Activated CD4-positive, alpha-beta T cell treated with anti-CD3 and anti-CD28 coated beads, Interleukin-2, Interleukin-6, amounts not matched to agents 100 ng/mL and 50 ng/mL, durations not matched to agents 16 hours and 8 hours (primary cell): ENCODE results near the gene GPR25.

Experiments used
- DNase-seq: peaks from one replicate; pipeline ENCODE4 v3.0.0-alpha.2; 2020

Gene GPR25

DNA sequence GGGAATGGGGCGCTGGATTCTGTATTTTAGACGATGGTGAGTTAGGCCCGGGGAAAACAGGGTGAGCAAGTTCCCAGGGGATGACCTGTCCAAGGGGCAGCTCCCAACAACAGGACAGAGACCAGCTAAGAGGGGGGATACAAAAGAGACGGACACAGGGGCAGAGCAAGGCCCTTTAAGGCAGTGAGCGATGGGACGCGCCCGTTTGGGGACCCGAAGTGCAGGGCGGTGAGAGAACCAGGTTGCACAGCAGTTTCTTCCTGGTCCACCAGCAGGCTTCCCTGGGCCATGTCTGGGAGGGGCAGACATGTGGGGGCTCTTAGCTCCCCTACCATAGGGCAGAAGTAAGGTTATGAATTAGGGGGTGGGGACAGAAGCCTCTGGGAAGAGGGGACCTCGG lies 43.9 kb downstream of the GPR25 start:
- no peak for DNase-seq

DNA sequence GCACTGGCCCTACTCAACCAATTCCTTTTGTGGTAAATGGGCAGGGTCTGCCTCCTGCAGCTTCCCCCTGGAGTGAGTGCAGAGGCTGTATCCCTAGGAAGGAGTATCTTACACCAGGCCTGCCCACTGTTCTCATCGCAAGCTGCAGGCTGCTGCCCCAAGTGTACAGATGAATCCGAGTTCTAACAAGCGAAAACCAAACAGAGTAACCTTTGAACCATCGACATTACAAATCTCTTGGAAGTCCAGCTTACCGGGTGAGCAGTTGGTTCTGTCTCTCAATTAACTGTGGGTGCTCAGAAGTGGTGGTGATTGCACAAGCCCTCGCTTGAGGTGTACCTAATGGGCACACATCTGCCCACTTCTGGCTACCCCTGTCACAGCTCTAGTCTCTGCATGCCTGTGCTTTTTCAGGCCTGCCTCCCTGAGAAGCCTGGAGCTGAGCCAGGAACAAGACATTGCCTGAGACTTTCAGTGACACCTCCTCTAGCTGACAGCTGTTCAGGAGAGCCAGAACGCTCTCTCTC lies 44.6 kb downstream of the GPR25 start:
- no peak for DNase-seq

DNA sequence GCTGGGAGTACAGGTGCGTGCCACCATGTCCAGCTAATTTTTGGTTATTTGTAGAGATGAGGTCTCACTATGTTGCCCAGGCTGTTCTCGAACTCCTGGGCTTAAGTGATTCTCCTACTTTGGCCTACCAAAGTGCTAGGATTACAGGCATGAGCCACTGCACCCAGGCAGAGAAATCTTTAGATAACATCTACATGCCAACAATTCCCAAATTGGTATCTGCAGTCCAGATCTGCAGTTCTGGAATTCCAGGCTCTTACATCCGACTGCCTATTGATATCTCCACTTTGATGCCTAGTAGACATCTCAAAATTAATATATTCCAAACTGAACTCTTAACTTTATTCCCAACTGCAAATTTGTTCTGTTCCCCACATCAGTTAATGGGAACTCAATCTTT lies 45.2 kb downstream of the GPR25 start:
- DNase-seq: no peak

GRCh38 chr1:200919386-200919785 lies 46.6 kb downstream of the GPR25 start:
- no peak for DNase-seq

DNA sequence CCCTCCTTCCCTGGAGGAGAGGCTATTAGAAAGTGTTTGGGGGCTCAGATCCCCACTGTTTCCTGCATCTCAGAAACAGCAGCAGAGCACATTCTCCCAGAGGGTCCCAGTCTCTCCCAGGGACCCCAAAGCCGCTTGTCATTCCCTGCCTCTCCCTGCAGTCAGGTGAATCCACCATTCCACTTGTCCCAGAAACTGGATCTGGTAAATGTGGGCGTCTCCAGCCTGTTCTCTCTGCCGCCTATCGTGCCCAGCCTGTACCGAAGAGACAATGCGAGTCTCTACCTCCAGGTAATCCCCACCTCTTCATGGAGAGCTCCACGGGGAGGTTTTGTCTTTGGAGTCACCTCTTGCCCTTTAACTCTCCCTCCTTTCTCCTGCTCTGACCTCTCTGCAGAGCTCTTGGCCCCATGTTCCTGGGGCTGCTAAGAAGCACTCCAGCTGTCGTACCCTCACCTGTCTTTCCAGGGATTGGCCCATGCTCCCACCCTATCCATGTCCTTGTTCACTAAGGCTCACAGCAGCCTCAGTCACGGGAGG lies 48.9 kb downstream of the GPR25 start:
- DNase-seq: no peak

DNA sequence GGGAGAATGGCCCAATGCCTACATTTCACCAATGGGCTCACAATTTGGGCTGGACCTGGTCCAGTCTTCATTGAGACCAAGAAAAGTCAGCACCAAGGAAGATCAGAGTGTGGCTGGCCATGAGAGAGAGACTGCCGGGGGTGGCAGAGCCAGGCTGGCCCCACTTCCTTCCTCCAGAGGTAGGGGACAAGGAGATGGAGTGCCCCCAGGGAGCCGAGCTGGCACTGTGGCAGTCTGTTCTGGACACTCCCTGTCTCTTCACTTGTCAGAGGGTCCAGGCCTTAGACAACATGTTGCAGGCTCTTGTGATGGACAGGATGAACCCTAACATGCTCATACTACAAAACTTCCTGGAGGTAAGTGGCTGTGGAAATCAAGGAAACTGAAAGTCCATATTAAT lies 49.6 kb downstream of the GPR25 start:
- no peak for DNase-seq

DNA sequence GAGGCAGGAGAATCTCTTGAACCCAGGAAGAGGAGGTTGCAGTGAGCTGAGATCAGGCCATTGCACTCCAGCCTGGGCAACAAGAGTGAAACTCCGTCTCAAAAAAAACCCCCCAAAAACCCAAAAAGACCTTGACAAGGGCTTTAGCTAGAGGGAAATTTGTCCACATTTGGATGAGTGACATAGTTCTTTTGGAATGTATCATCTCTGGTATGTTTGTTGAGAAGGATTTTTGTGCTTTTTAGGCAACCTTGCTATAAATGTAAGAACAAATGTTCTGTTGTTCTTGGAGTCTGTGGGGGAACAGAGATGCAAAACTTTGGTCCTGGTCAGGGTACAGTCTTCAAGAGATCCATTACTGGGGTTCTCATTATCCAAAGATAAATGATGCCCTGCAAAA lies 50.8 kb downstream of the GPR25 start:
- no peak for DNase-seq
